Nephron progenitor cell (in vitro differentiated cells): ENCODE results near the gene SMCO4.

Experiments
- DNase-seq: peaks from one replicate; pipeline ENCODE4 v3.0.0; 2021
- H3K27ac Mint-ChIP-seq: 2 replicates; pipeline ENCODE4 v1.8.0; 2021; ENCODE audit warnings: mild to moderate bottlenecking, moderate library complexity, mixed read lengths
- H3K27me3 Mint-ChIP-seq: 2 replicates; pipeline ENCODE4 v1.8.0; 2021; ENCODE audit warnings: mild to moderate bottlenecking, low read depth, mixed read lengths; ENCODE audit not compliant: poor library complexity
- H3K36me3 Mint-ChIP-seq: 2 replicates; pipeline ENCODE4 v1.8.0; 2021; ENCODE audit warnings: low read depth, mixed read lengths
- H3K4me1 Mint-ChIP-seq: 2 replicates; pipeline ENCODE4 v1.8.0; 2021; ENCODE audit warnings: mixed read lengths
- H3K4me3 Mint-ChIP-seq: 2 replicates; pipeline ENCODE4 v1.8.0; 2021; ENCODE audit warnings: mild to moderate bottlenecking, moderate library complexity, mixed read lengths
- H3K9me3 Mint-ChIP-seq: 2 replicates; pipeline ENCODE4 v1.8.0; 2021; ENCODE audit warnings: mild to moderate bottlenecking, moderate library complexity, mixed read lengths
- CTCF ChIP-seq: fragments of 200-600 bp; sonication (generic); IDR thresholded peaks from 2 replicates; pipeline ENCODE4 v1.5.0; 2021; ENCODE audit warnings: antibody characterized with exemption

Gene SMCO4

GRCh38 chr11:93485983-93486382 is 57.2 kb downstream of the SMCO4 start:
- Mint-ChIP-seq H3K36me3 (no peaks in the 10 kb centered on the region), H3K27ac (no peak overlapping the region), H3K9me3 (no peaks in the 10 kb centered on the region), H3K4me3 (no peak overlapping the region), H3K4me1 (peaks cover 26% of the 10 kb centered on the region), H3K27me3 (no peaks in the 10 kb centered on the region)
- no peak for DNase-seq
- TF ChIP-seq CTCF = no peak

- H3K4me3 Mint-ChIP-seq = no peak overlapping the region
- no peak overlapping the region for H3K27ac Mint-ChIP-seq
- H3K36me3 Mint-ChIP-seq = no peaks in the 10 kb centered on the region
- no peaks in the 10 kb centered on the region for H3K27me3 Mint-ChIP-seq
- H3K4me1 Mint-ChIP-seq = peaks cover 21% of the 10 kb centered on the region
- no peak for TF ChIP-seq CTCF
- DNase-seq = no peak
- no peaks in the 10 kb centered on the region for H3K9me3 Mint-ChIP-seq
These were observed 58.5 kb downstream of the SMCO4 start for GRCh38 chr11:93484716-93485115.

- no peak for TF ChIP-seq CTCF
- H3K4me3 Mint-ChIP-seq = no peak overlapping the region
- peaks cover 3% of the 10 kb centered on the region for H3K27me3 Mint-ChIP-seq
- DNase-seq = no peak
- peak overlapping the region; percentile 23 for H3K27ac Mint-ChIP-seq
- peaks cover 29% of the 10 kb centered on the region for H3K4me1 Mint-ChIP-seq
- no peaks in the 10 kb centered on the region for H3K9me3 Mint-ChIP-seq
- H3K36me3 Mint-ChIP-seq = peaks cover 13% of the 10 kb centered on the region
These were observed 60.6 kb downstream of the SMCO4 start for GRCh38 chr11:93482556-93482955.

- Mint-ChIP-seq H3K27ac (no peak overlapping the region), H3K4me1 (peaks cover 33% of the 10 kb centered on the region), H3K4me3 (no peak overlapping the region), H3K27me3 (peaks cover 3% of the 10 kb centered on the region), H3K9me3 (no peaks in the 10 kb centered on the region), H3K36me3 (peaks cover 13% of the 10 kb centered on the region)
- no peak for TF ChIP-seq CTCF
- DNase-seq = no peak
These were observed 61.5 kb downstream of the SMCO4 start for GRCh38 chr11:93481696-93482095.

- no peaks in the 10 kb centered on the region for H3K9me3 Mint-ChIP-seq
- peaks cover 33% of the 10 kb centered on the region for H3K4me1 Mint-ChIP-seq
- H3K27me3 Mint-ChIP-seq = peaks cover 3% of the 10 kb centered on the region
- H3K27ac Mint-ChIP-seq = no peak overlapping the region
- no peak for DNase-seq
- no peak overlapping the region for H3K4me3 Mint-ChIP-seq
- H3K36me3 Mint-ChIP-seq = peaks cover 16% of the 10 kb centered on the region
- TF ChIP-seq CTCF = no peak
These were observed 61.9 kb downstream of the SMCO4 start for GRCh38 chr11:93481279-93481678.

- Mint-ChIP-seq H3K9me3 (peaks cover 2% of the 10 kb centered on the region), H3K36me3 (peaks cover 21% of the 10 kb centered on the region), H3K27me3 (peaks cover 3% of the 10 kb centered on the region), H3K27ac (no peak overlapping the region), H3K4me3 (no peak overlapping the region), H3K4me1 (peaks cover 33% of the 10 kb centered on the region)
- TF ChIP-seq CTCF = no peak
- no peak for DNase-seq
These were observed 62.4 kb downstream of the SMCO4 start for GRCh38 chr11:93480756-93481155.
